Trophoblast cell (in vitro differentiated cells and primary cell): ENCODE measurements around the gene NBDY.

Source experiments
- DNase-seq, 2 donors: peaks; one replicate each; pipeline ENCODE4 v3.0.0-alpha.2; 2016
- H2AFZ ChIP-seq: 2 replicates; pipeline ENCODE4 v1.6.1; 2013; ENCODE audit warnings: low read length, moderate library complexity, mild to moderate bottlenecking; ENCODE audit not compliant: insufficient read depth, poor library complexity
- H2AK5ac ChIP-seq: 2 replicates; pipeline ENCODE4 v1.6.1; 2013; ENCODE audit warnings: mild to moderate bottlenecking, low read length
- H2BK120ac ChIP-seq: 2 replicates; pipeline ENCODE4 v1.6.1; 2013; ENCODE audit warnings: low read length, mild to moderate bottlenecking, moderate library complexity; ENCODE audit not compliant: insufficient read depth, poor library complexity
- H2BK12ac ChIP-seq: 2 replicates; pipeline ENCODE4 v1.6.1; 2013; ENCODE audit warnings: mild to moderate bottlenecking, low read length, moderate library complexity
- H2BK5ac ChIP-seq: 2 replicates; pipeline ENCODE4 v1.6.1; 2013; ENCODE audit warnings: low read length, low read depth, moderate library complexity, mild to moderate bottlenecking; ENCODE audit not compliant: poor library complexity
- H3K14ac ChIP-seq: 2 replicates; pipeline ENCODE4 v1.6.1; 2013; ENCODE audit warnings: mild to moderate bottlenecking, low read length
- H3K18ac ChIP-seq: 2 replicates; pipeline ENCODE4 v1.6.1; 2013; ENCODE audit warnings: mild to moderate bottlenecking, low read length
- H3K23ac ChIP-seq: 2 replicates; pipeline ENCODE4 v1.6.1; 2013; ENCODE audit warnings: low read length
- H3K27ac ChIP-seq: 2 replicates; pipeline ENCODE4 v1.5.1; 2013; ENCODE audit warnings: low read depth, mild to moderate bottlenecking, inconsistent platforms, low read length, moderate library complexity
- H3K27me3 ChIP-seq: 2 replicates; pipeline ENCODE4 v1.6.1; 2013; ENCODE audit warnings: inconsistent platforms, mild to moderate bottlenecking, low read length, moderate library complexity; ENCODE audit not compliant: insufficient read depth
- H3K36me3 ChIP-seq, 2 experiments: 1 replicate in 1 of 2; 2 replicates in 1 of 2; pipeline ENCODE4 v1.6.1; 2013; ENCODE audit warnings: low read length in 2 of 2, mild to moderate bottlenecking in 2 of 2, moderate library complexity in 1 of 2; ENCODE audit not compliant: insufficient read depth in 2 of 2, control insufficient read depth in 1 of 2
- H3K4ac ChIP-seq: 2 replicates; pipeline ENCODE4 v1.6.1; 2013; ENCODE audit warnings: low read depth, mild to moderate bottlenecking, low read length, moderate library complexity
- H3K4me1 ChIP-seq, 2 experiments: 1 replicate in 1 of 2; 2 replicates in 1 of 2; pipeline ENCODE4 v1.6.1; 2013; ENCODE audit warnings: low read length in 2 of 2, mild to moderate bottlenecking in 2 of 2, moderate library complexity in 1 of 2; ENCODE audit not compliant: insufficient read depth in 2 of 2, control insufficient read depth in 1 of 2
- H3K4me2 ChIP-seq: 2 replicates; pipeline ENCODE4 v1.6.1; 2013; ENCODE audit warnings: inconsistent platforms, mild to moderate bottlenecking, low read length, moderate library complexity
- H3K4me3 ChIP-seq: 2 replicates; pipeline ENCODE4 v1.5.1; 2013; ENCODE audit warnings: mild to moderate bottlenecking, low read depth, low read length, inconsistent platforms
- H3K79me1 ChIP-seq: one replicate; pipeline ENCODE4 v1.6.1; 2013; ENCODE audit warnings: low read length
- H3K79me2 ChIP-seq: 2 replicates; pipeline ENCODE4 v1.6.1; 2013; ENCODE audit warnings: low read length, mild to moderate bottlenecking; ENCODE audit not compliant: control insufficient read depth, insufficient read depth, poor library complexity
- H3K9ac ChIP-seq: 2 replicates; pipeline ENCODE4 v1.6.1; 2013; ENCODE audit warnings: mild to moderate bottlenecking, low read length
- H3K9me3 ChIP-seq: 2 replicates; pipeline ENCODE4 v1.6.1; 2013; ENCODE audit warnings: low read depth, mild to moderate bottlenecking, control low read depth, inconsistent platforms, low read length; ENCODE audit not compliant: insufficient read depth
- H4K12ac ChIP-seq: 2 replicates; pipeline ENCODE4 v1.6.1; 2013; ENCODE audit warnings: low read depth, mild to moderate bottlenecking, low read length, moderate library complexity
- H4K8ac ChIP-seq: 2 replicates; pipeline ENCODE4 v1.6.1; 2013; ENCODE audit warnings: low read depth, mild to moderate bottlenecking, low read length, moderate library complexity
- H4K91ac ChIP-seq: one replicate; pipeline ENCODE4 v1.6.1; 2013; ENCODE audit warnings: low read depth, mild to moderate bottlenecking, low read length, moderate library complexity
- WGBS: extraction: QIAGEN DNeasy Blood & Tissue Kit; methylation state at CpG from one replicate; pipeline ENCODE4 v1.1.7; 2013; ENCODE audit warnings: missing lambda C conversion rate; ENCODE audit not compliant: insufficient read length, insufficient coverage; ENCODE audit errors: extremely low coverage; 5-methylcytosine and 5-hydroxymethylcytosine counted together

Gene NBDY

DNA sequence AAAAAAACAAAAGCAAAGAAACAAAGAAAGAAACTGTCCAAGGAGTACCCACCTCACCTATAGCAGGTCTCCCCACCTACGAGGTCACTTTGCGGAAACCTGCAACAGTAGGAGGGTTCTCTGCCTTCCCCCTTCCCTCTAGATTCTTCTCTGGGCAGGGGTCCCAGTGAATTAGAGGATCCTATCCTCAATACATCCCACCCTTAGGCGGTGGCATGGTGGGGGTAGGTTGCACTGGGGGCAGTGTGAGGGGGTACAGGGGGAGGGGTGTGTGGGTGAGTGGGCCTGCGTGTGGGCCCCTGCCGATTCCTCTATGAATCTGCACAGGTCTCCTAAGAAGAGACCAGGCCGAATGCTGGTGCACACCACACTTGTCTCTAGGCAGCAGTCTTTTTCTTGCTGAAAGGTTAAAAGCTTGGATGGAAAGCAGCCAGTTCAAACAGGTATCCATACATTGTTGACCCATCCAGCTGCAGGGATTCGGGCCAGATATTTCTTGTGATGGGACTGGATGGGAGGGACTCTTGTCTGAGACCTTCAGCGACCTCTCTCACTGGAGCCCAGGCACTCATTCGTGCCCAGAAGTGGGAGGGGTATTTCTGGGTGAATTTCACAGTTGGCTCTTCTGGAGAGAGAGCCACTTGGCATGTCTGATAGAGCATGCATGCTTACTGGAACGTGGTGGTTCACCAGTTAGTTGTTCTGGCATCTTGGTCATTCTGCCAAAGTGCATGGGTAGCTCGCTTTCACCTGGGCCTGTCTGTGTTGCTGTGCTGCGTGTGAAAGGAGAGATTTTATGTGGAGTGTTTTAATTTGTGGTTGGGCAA is 65.6 kb downstream of the NBDY start:
- Histone ChIP-seq H3K18ac (no peak overlapping the region), H3K4me3 (no peak overlapping the region), H3K27me3 (no peaks in the 10 kb centered on the region), H3K4ac (no peak overlapping the region), H3K36me3 (peaks cover 3 to 7% of the 10 kb centered on the region in 2 experiments), H2AK5ac (no peak overlapping the region), H3K79me2 (no peaks in the 10 kb centered on the region), H3K9ac (no peak overlapping the region), H3K4me2 (no peak overlapping the region), H4K8ac (no peak overlapping the region), H2BK12ac (no peak overlapping the region), H2AFZ (no peak overlapping the region), H4K12ac (no peak overlapping the region), H2BK120ac (no peak overlapping the region), H3K79me1 (no peaks in the 10 kb centered on the region), H3K9me3 (no peaks in the 10 kb centered on the region), H3K14ac (no peak overlapping the region), H2BK5ac (no peak overlapping the region), H3K4me1 (peaks cover 0 to under 1% of the 10 kb centered on the region in 2 experiments), H3K27ac (no peak overlapping the region), H3K23ac (no peak overlapping the region), H4K91ac (no peak overlapping the region)
- WGBS = no CpG with 5 or more reads among the region's 12 CpGs
- DNase-seq = no peak

- Histone ChIP-seq H2AFZ (no peak overlapping the region), H3K27ac (no peak overlapping the region), H3K4ac (no peak overlapping the region), H4K8ac (no peak overlapping the region), H4K12ac (no peak overlapping the region), H2BK120ac (no peak overlapping the region), H3K9me3 (no peaks in the 10 kb centered on the region), H4K91ac (no peak overlapping the region), H3K79me2 (no peaks in the 10 kb centered on the region), H2BK12ac (no peak overlapping the region), H3K18ac (no peak overlapping the region), H3K23ac (no peak overlapping the region), H3K14ac (no peak overlapping the region), H3K36me3 (peaks cover under 1 to 5% of the 10 kb centered on the region in 2 experiments), H3K9ac (no peak overlapping the region), H3K4me2 (no peak overlapping the region), H3K4me1 (peaks cover 2 to 3% of the 10 kb centered on the region in 2 experiments), H2BK5ac (no peak overlapping the region), H3K27me3 (no peaks in the 10 kb centered on the region), H3K79me1 (no peaks in the 10 kb centered on the region), H2AK5ac (no peak overlapping the region), H3K4me3 (no peak overlapping the region)
- WGBS = no CpG with 5 or more reads among the region's 14 CpGs
- no peak for DNase-seq
These were observed 66.3 kb downstream of the NBDY start for GRCh38 chrX:56795309-56795868.

DNA sequence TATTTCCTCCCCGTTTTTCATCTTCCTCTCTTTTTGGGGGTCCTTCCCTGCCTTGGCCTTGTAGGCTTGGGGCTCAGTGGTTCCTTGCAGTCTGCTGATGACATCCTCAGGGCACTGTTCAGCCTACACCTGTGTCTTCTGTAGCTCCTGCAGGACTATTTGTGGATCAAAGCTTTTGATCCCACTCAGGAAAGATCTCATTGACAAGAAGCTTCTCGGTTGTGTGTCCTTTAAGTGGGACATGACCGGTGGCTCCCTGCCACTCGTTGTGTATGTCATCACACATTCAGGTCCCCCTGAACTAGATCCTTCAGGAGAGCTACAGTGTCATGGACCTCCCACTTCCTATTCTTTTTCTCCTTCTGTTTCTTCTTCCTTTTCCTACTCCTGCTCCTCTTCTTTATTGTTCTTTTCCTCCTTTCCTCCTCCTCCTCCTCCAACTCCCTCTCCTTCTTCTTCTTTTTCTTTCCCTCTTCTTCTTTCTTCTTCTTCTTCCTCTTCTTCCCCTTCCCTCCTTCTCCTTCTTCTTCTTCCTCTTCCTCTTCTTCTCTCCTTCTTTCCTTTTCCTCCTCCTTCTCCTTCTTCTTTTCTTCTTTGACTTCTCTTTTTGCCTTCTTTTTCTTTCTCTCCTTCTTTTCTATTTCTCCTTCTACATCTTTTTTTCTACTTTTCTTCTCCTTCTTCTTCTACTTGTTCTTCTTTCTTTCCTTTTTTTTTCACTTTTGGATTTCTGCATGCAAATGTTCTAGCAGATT is 67.8 kb downstream of the NBDY start:
- no peak overlapping the region for H3K4me3 ChIP-seq
- H3K14ac ChIP-seq = no peak overlapping the region
- H3K4ac ChIP-seq = no peak overlapping the region
- no peak overlapping the region for H3K9ac ChIP-seq
- H3K18ac ChIP-seq = no peak overlapping the region
- H3K79me1 ChIP-seq = no peaks in the 10 kb centered on the region
- H3K9me3 ChIP-seq = no peaks in the 10 kb centered on the region
- no peak overlapping the region for H3K27ac ChIP-seq
- WGBS = no CpG with 5 or more reads among the region's 4 CpGs
- H3K23ac ChIP-seq = no peak overlapping the region
- H4K8ac ChIP-seq = no peak overlapping the region
- H2AFZ ChIP-seq = no peak overlapping the region
- H3K36me3 ChIP-seq = peaks cover 0 to 5% of the 10 kb centered on the region in 2 experiments
- H3K27me3 ChIP-seq = no peaks in the 10 kb centered on the region
- no peak overlapping the region for H2BK5ac ChIP-seq
- no peak for DNase-seq
- H3K79me2 ChIP-seq = no peaks in the 10 kb centered on the region
- no peak overlapping the region for H2AK5ac ChIP-seq
- H3K4me1 ChIP-seq = peaks cover 2 to 3% of the 10 kb centered on the region in 2 experiments
- H2BK120ac ChIP-seq = no peak overlapping the region
- no peak overlapping the region for H4K12ac ChIP-seq
- H3K4me2 ChIP-seq = no peak overlapping the region
- no peak overlapping the region for H2BK12ac ChIP-seq
- H4K91ac ChIP-seq = no peak overlapping the region

- Histone ChIP-seq H4K8ac (no peak overlapping the region), H3K9ac (no peak overlapping the region), H3K14ac (no peak overlapping the region), H3K23ac (no peak overlapping the region), H2BK120ac (no peak overlapping the region), H3K4me2 (no peak overlapping the region), H3K9me3 (no peaks in the 10 kb centered on the region), H2AK5ac (no peak overlapping the region), H3K27ac (no peak overlapping the region), H3K4ac (no peak overlapping the region), H2BK12ac (no peak overlapping the region), H3K79me1 (no peaks in the 10 kb centered on the region), H4K12ac (no peak overlapping the region), H3K36me3 (peaks cover 0 to 6% of the 10 kb centered on the region in 2 experiments), H3K79me2 (no peaks in the 10 kb centered on the region), H3K27me3 (no peaks in the 10 kb centered on the region), H3K4me3 (no peak overlapping the region), H4K91ac (no peak overlapping the region), H2AFZ (no peak overlapping the region), H2BK5ac (no peak overlapping the region), H3K4me1 (peaks cover 2 to 3% of the 10 kb centered on the region in 2 experiments), H3K18ac (no peak overlapping the region)
- DNase-seq = peak; percentile 67 to 87
- no CpG with 5 or more reads among the region's 6 CpGs for WGBS
These were observed 68.7 kb downstream of the NBDY start for GRCh38 chrX:56797574-56798338.
